Measurements from ENCODE around the gene TAS2R1.

DNA sequence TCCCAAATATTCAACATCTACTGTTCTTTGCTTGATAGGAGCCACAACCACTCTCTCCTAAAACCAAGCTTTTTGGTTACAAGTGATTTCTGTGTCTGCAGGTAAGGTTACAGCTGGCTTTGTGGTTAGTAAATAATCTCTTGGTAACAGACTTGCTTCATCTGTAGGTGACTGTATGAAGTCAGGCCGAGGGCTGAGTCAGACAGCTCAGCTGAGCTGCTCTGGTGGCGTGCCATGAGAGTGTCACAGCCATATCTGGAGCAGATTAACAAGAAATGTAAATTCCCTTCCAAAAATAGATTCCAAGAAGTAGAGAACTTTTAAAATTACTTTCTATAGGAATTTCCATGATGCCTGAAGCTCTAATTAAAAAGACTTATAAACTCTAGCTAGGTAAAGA is 23.7 kb upstream of the TAS2R1 start:
- TF ChIP-seq EZH2phosphoT487 (IDR thresholded peaks at IDR 0.05; ENCODE audit: borderline replicate concordance, low read depth): no peak
- TF ChIP-seq YY1 (IDR thresholded peaks at IDR 0.05; ENCODE audit: low read depth): no peak
- TF ChIP-seq USF1 (IDR thresholded peaks at IDR 0.05; ENCODE audit: borderline replicate concordance, low read depth): no peak
- TF ChIP-seq, protein P1, sequence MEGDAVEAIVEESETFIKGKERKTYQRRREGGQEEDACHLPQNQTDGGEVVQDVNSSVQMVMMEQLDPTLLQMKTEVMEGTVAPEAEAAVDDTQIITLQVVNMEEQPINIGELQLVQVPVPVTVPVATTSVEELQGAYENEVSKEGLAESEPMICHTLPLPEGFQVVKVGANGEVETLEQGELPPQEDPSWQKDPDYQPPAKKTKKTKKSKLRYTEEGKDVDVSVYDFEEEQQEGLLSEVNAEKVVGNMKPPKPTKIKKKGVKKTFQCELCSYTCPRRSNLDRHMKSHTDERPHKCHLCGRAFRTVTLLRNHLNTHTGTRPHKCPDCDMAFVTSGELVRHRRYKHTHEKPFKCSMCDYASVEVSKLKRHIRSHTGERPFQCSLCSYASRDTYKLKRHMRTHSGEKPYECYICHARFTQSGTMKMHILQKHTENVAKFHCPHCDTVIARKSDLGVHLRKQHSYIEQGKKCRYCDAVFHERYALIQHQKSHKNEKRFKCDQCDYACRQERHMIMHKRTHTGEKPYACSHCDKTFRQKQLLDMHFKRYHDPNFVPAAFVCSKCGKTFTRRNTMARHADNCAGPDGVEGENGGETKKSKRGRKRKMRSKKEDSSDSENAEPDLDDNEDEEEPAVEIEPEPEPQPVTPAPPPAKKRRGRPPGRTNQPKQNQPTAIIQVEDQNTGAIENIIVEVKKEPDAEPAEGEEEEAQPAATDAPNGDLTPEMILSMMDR (IDR thresholded peaks at IDR 0.05): no peak
- TF ChIP-seq, protein P2, sequence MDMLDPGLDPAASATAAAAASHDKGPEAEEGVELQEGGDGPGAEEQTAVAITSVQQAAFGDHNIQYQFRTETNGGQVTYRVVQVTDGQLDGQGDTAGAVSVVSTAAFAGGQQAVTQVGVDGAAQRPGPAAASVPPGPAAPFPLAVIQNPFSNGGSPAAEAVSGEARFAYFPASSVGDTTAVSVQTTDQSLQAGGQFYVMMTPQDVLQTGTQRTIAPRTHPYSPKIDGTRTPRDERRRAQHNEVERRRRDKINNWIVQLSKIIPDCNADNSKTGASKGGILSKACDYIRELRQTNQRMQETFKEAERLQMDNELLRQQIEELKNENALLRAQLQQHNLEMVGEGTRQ (IDR thresholded peaks at IDR 0.05; ENCODE audit: borderline replicate concordance, low read depth, low read length): no peak
- TF ChIP-seq FOXJ3 (CRISPR knock-in tag; IDR thresholded peaks at IDR 0.05): no peak
- no peak for TF ChIP-seq RAD21 (IDR thresholded peaks at IDR 0.05; ENCODE audit: low read length)
- TF ChIP-seq RCOR1 (IDR thresholded peaks at IDR 0.05; ENCODE audit: low read length): no peak
- no peak for TF ChIP-seq SIN3A (IDR thresholded peaks at IDR 0.05; ENCODE audit: borderline replicate concordance, low read depth, low read length)
- no peak for TF ChIP-seq GATA2 (CRISPR knock-in tag; IDR thresholded peaks at IDR 0.05)
- no peak for TF ChIP-seq FOXM1 (IDR thresholded peaks at IDR 0.05; ENCODE audit: low read depth)

Measured in SK-N-SH (cell line).